HFFc6 (cell line): ENCODE results near the gene CD2. TPM values are rescaled to one million over a fixed set of nuclear protein-coding genes. Genes with fewer than 3 reads are reported as not detected.
"Not testable (repeated sequence)": the region's sequence is repeated elsewhere in the genome, so short reads cannot be mapped to it uniquely, and the experiment has no call there.

Experiments
- DNase-seq: peaks from one replicate; pipeline ENCODE4 v3.0.0-alpha.2; 2018
- H3K27ac Mint-ChIP-seq: 2 replicates; pipeline ENCODE4 v1.8.0; 2020; ENCODE audit warnings: mild to moderate bottlenecking, mixed read lengths
- H3K27me3 Mint-ChIP-seq: 2 replicates; pipeline ENCODE4 v1.8.0; 2021; ENCODE audit warnings: mild to moderate bottlenecking, moderate library complexity, mixed read lengths; ENCODE audit not compliant: insufficient read depth
- H3K36me3 Mint-ChIP-seq: 2 replicates; pipeline ENCODE4 v1.8.0; 2021; ENCODE audit warnings: low read depth, mixed read lengths
- H3K4me1 Mint-ChIP-seq: 2 replicates; pipeline ENCODE4 v1.8.0; 2020; ENCODE audit warnings: low read depth, mixed read lengths
- H3K4me3 Mint-ChIP-seq: 2 replicates; pipeline ENCODE4 v1.8.0; 2020; ENCODE audit warnings: mild to moderate bottlenecking, moderate library complexity, mixed read lengths
- H3K9me3 Mint-ChIP-seq: 2 replicates; pipeline ENCODE4 v1.8.0; 2020; ENCODE audit warnings: mild to moderate bottlenecking, mixed read lengths
- CTCF ChIP-seq: fragments of 200-600 bp; sonication (generic); IDR thresholded peaks from 2 replicates; pipeline ENCODE4 v1.5.0; 2021; ENCODE audit warnings: antibody characterized with exemption, mild to moderate bottlenecking
- total RNA-seq, 6 experiments: library from RNA; stranded (reverse); fragmentation: NEBNext Ultra II Directional; extraction: Animal tissue kit (Norgen Biotek cat#: 25700); gene quantifications; 2 replicates in 1 of 6; 3 replicates in 5 of 6; pipeline ENCODE4 v1.2.3, GENCODE V29; 2021

CD2 gene
- total RNA-seq, 6 experiments from 2014 or later: not detected

GRCh38 chr1:116748272-116748671 lies 6.0 kb upstream of the CD2 start:
- no peak for TF ChIP-seq CTCF
- H3K4me1 Mint-ChIP-seq: no peaks in the 10 kb centered on the region
- H3K36me3 Mint-ChIP-seq: peaks cover 14% of the 10 kb centered on the region; the same call in 1 of the 2 replicates
- no peak overlapping the region for H3K4me3 Mint-ChIP-seq
- H3K27me3 Mint-ChIP-seq: peaks cover 7% of the 10 kb centered on the region
- H3K27ac Mint-ChIP-seq: no peak overlapping the region
- H3K9me3 Mint-ChIP-seq: peaks cover 27% of the 10 kb centered on the region
- no peak for DNase-seq

- H3K27me3 Mint-ChIP-seq: peaks cover 11% of the 10 kb centered on the region
- TF ChIP-seq CTCF: no peak
- no peaks in the 10 kb centered on the region for H3K4me1 Mint-ChIP-seq
- no peak for DNase-seq
- H3K4me3 Mint-ChIP-seq: no peak overlapping the region
- peaks cover 5% of the 10 kb centered on the region; the same call in 1 of the 2 replicates for H3K36me3 Mint-ChIP-seq
- peaks cover 16% of the 10 kb centered on the region for H3K9me3 Mint-ChIP-seq
- H3K27ac Mint-ChIP-seq: no peak overlapping the region
These were observed 3.1 kb upstream of the CD2 start for GRCh38 chr1:116751146-116751545.

GRCh38 chr1:116751621-116752020 lies 2.6 kb upstream of the CD2 start:
- Mint-ChIP-seq H3K27ac (no peak overlapping the region), H3K27me3 (peaks cover 9% of the 10 kb centered on the region), H3K4me3 (no peak overlapping the region), H3K4me1 (no peaks in the 10 kb centered on the region), H3K36me3 (peaks cover 5% of the 10 kb centered on the region; the same call in 1 of the 2 replicates), H3K9me3 (peaks cover 16% of the 10 kb centered on the region)
- no peak for DNase-seq
- no peak for TF ChIP-seq CTCF

GRCh38 chr1:116753312-116753711 lies 918 bp upstream of the CD2 start:
- peaks cover 8% of the 10 kb centered on the region for H3K27me3 Mint-ChIP-seq
- TF ChIP-seq CTCF: no peak
- DNase-seq: no peak
- peaks cover 7% of the 10 kb centered on the region for H3K9me3 Mint-ChIP-seq
- no peak overlapping the region for H3K4me3 Mint-ChIP-seq
- peaks cover 5% of the 10 kb centered on the region; the same call in 1 of the 2 replicates for H3K36me3 Mint-ChIP-seq
- H3K4me1 Mint-ChIP-seq: no peaks in the 10 kb centered on the region
- H3K27ac Mint-ChIP-seq: no peak overlapping the region

- no peaks in the 10 kb centered on the region for H3K4me1 Mint-ChIP-seq
- no peak overlapping the region for H3K27ac Mint-ChIP-seq
- peaks cover 8% of the 10 kb centered on the region for H3K27me3 Mint-ChIP-seq
- TF ChIP-seq CTCF: no peak
- DNase-seq: no peak
- H3K4me3 Mint-ChIP-seq: no peak overlapping the region
- H3K36me3 Mint-ChIP-seq: no peaks in the 10 kb centered on the region
- H3K9me3 Mint-ChIP-seq: no peaks in the 10 kb centered on the region
These were observed 836 bp downstream of the CD2 start for GRCh38 chr1:116755066-116755465.

- no peak for TF ChIP-seq CTCF
- H3K36me3 Mint-ChIP-seq: no peaks in the 10 kb centered on the region
- no peaks in the 10 kb centered on the region for H3K9me3 Mint-ChIP-seq
- DNase-seq: no peak
- peaks cover 8% of the 10 kb centered on the region for H3K27me3 Mint-ChIP-seq
- H3K4me1 Mint-ChIP-seq: no peaks in the 10 kb centered on the region
- H3K4me3 Mint-ChIP-seq: no peak overlapping the region
- no peak overlapping the region for H3K27ac Mint-ChIP-seq
These were observed 1.5 kb downstream of the CD2 start for GRCh38 chr1:116755681-116756080.

- H3K4me3 Mint-ChIP-seq, H3K4me1 Mint-ChIP-seq, DNase-seq, H3K9me3 Mint-ChIP-seq, H3K27me3 Mint-ChIP-seq, H3K36me3 Mint-ChIP-seq, H3K27ac Mint-ChIP-seq: not testable (repeated sequence)
These were observed 1.9 kb downstream of the CD2 start for GRCh38 chr1:116756092-116756491.

- not testable (repeated sequence) for H3K9me3 Mint-ChIP-seq, H3K36me3 Mint-ChIP-seq, H3K27ac Mint-ChIP-seq, DNase-seq, H3K4me1 Mint-ChIP-seq, H3K4me3 Mint-ChIP-seq
- H3K27me3 Mint-ChIP-seq: peaks cover 11% of the 10 kb centered on the region
These were observed 4.2 kb downstream of the CD2 start for GRCh38 chr1:116758456-116758815.
